Vagina (tissue), 2 donors: ENCODE results near the gene PHLDB3. TPM values are rescaled to one million over a fixed set of nuclear protein-coding genes. Genes with fewer than 3 reads are reported as not detected.

ENCODE experiments used
- DNase-seq, 2 donors: peaks; one replicate each; pipeline ENCODE4 v3.0.0-alpha.2; 2017; ENCODE audit errors: extremely low spot score in 2 of 2
- H3K27ac ChIP-seq: fragments of 200-600 bp; sonication (generic); one replicate; pipeline ENCODE4 v1.5.1; 2019
- H3K27me3 ChIP-seq: fragments of 200-600 bp; sonication (generic); one replicate; pipeline ENCODE4 v1.5.1; 2019
- H3K36me3 ChIP-seq, 2 donors: fragments of 200-600 bp; sonication (generic); one replicate each; pipeline ENCODE4 v1.5.1; 2017 to 2019
- H3K4me1 ChIP-seq: fragments of 200-600 bp; sonication (generic); one replicate; pipeline ENCODE4 v1.5.1; 2019
- H3K4me3 ChIP-seq, 2 donors: fragments of 200-600 bp; sonication (generic); 1 replicate in 1 of 2; 2 replicates in 1 of 2; pipeline ENCODE4 v1.5.1; 2016 to 2019
- H3K9me3 ChIP-seq: fragments of 200-600 bp; sonication (generic); one replicate; pipeline ENCODE4 v1.5.1; 2019
- POLR2A ChIP-seq, 2 donors: fragments of 450-650 bp; IDR thresholded peaks; one replicate each; pipeline ENCODE4 v1.6.1; 2017; ENCODE audit warnings: antibody characterized with exemption in 2 of 2, mild to moderate bottlenecking in 2 of 2, moderate library complexity in 2 of 2
- POLR2AphosphoS5 ChIP-seq, 2 donors: sonication (generic); formaldehyde crosslinking; IDR thresholded peaks; one replicate each; pipeline ENCODE4 v1.9.0; 2017; ENCODE audit warnings: antibody characterized with exemption in 2 of 2, mild to moderate bottlenecking in 2 of 2, low read depth in 1 of 2; ENCODE audit not compliant: insufficient read depth in 1 of 2
- intact Hi-C: fragments of 100-400 bp; cut with DNase I; formaldehyde crosslinking; loops from one replicate; pipeline ENCODE4 v1.15.1; 2023
- total RNA-seq: library from RNA; depleted of rRNA; stranded (reverse); fragments of >200 nt; gene quantifications from one replicate; pipeline ENCODE4 v1.2.3, GENCODE V29; 2016
- TF ChIP-seq, protein P1 (sequence below), 3 experiments: fragments of 450-650 bp in 2 of 3; fragments of 200-600 bp in 1 of 3; sonication (generic) in 1 of 3; IDR thresholded peaks; one replicate each; pipeline ENCODE4 v1.5.1; 2017 to 2019; ENCODE audit warnings: antibody characterized with exemption in 3 of 3, mild to moderate bottlenecking in 2 of 3, moderate library complexity in 2 of 3

PHLDB3 gene
- total RNA-seq, 1 donor from 2014 or later, result 24.3 TPM

DNA sequence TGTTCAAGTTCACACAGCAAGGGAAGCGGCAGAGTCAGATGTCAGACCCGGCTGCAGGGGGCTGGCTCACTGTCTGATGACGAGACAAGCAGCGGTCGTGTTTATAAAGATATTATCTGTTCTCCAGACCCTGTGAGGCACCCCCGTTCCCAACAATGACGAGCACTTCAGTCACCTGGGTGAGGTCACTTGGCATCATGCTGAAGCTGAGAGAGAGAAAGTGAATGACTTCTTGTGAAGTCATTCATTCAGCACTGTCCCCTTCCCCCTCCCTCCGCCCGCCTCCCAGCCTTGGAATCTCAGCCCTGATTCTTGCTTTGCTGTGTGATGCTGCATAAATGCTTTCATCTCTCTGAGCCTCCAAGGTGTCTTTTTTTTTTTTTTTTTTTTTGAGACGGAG is 34.3 kb downstream of the PHLDB3 start:
- Histone ChIP-seq H3K27me3 (no peaks in the 10 kb centered on the region), H3K9me3 (no peaks in the 10 kb centered on the region), H3K4me1 (peaks cover 24% of the 10 kb centered on the region), H3K4me3 (no peak overlapping the region), H3K27ac (no peak overlapping the region), H3K36me3 (no peaks in the 10 kb centered on the region)
- TF ChIP-seq POLR2A (IDR thresholded peaks at IDR 0.05), result no peak
- TF ChIP-seq, protein P1, sequence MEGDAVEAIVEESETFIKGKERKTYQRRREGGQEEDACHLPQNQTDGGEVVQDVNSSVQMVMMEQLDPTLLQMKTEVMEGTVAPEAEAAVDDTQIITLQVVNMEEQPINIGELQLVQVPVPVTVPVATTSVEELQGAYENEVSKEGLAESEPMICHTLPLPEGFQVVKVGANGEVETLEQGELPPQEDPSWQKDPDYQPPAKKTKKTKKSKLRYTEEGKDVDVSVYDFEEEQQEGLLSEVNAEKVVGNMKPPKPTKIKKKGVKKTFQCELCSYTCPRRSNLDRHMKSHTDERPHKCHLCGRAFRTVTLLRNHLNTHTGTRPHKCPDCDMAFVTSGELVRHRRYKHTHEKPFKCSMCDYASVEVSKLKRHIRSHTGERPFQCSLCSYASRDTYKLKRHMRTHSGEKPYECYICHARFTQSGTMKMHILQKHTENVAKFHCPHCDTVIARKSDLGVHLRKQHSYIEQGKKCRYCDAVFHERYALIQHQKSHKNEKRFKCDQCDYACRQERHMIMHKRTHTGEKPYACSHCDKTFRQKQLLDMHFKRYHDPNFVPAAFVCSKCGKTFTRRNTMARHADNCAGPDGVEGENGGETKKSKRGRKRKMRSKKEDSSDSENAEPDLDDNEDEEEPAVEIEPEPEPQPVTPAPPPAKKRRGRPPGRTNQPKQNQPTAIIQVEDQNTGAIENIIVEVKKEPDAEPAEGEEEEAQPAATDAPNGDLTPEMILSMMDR (IDR thresholded peaks at IDR 0.05), result no peak
- TF ChIP-seq POLR2AphosphoS5 (IDR thresholded peaks at IDR 0.05; ENCODE audit: insufficient read depth in 1 of 2, low read depth in 1 of 2), result no peak
- DNase-seq, result no peak
- intact Hi-C loops, result no loop called here

DNA sequence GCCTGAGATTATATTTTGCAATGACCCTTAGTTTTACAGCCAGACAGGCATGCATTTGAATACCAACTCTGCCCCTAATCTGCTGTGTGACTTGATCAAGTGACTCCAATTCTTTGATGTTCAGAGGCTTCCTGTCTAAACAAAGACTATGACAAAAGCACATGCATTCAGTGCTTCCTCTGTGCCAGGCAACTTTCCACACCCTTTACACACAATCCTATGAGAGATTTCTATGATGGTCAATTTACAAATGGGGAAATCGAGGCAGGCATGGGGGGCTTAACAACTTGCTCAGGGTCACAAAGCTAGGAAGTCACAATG is 35.4 kb downstream of the PHLDB3 start:
- H3K27me3 ChIP-seq, result no peaks in the 10 kb centered on the region
- no peaks in the 10 kb centered on the region for H3K9me3 ChIP-seq
- H3K4me1 ChIP-seq, result peaks cover 25% of the 10 kb centered on the region
- H3K27ac ChIP-seq, result peak overlapping the region; percentile 36
- no peak for TF ChIP-seq POLR2A (IDR thresholded peaks at IDR 0.05)
- no peak for TF ChIP-seq POLR2AphosphoS5 (IDR thresholded peaks at IDR 0.05; ENCODE audit: insufficient read depth in 1 of 2, low read depth in 1 of 2)
- no peak overlapping the region for H3K4me3 ChIP-seq
- intact Hi-C loops, result no loop called here
- DNase-seq, result no peak
- H3K36me3 ChIP-seq, result no peaks in the 10 kb centered on the region

- intact Hi-C loops, result no loop called here
- H3K27me3 ChIP-seq, result no peaks in the 10 kb centered on the region
- H3K36me3 ChIP-seq, result no peaks in the 10 kb centered on the region
- no peaks in the 10 kb centered on the region for H3K9me3 ChIP-seq
- peaks cover 25% of the 10 kb centered on the region for H3K4me1 ChIP-seq
- H3K4me3 ChIP-seq, result no peak overlapping the region
- DNase-seq, result no peak
- no peak for TF ChIP-seq POLR2AphosphoS5 (IDR thresholded peaks at IDR 0.05; ENCODE audit: insufficient read depth in 1 of 2, low read depth in 1 of 2)
- H3K27ac ChIP-seq, result peak overlapping the region; percentile 36
Observed at GRCh38 chr19:43468354-43469159, 36.0 kb downstream of the PHLDB3 start.

DNA sequence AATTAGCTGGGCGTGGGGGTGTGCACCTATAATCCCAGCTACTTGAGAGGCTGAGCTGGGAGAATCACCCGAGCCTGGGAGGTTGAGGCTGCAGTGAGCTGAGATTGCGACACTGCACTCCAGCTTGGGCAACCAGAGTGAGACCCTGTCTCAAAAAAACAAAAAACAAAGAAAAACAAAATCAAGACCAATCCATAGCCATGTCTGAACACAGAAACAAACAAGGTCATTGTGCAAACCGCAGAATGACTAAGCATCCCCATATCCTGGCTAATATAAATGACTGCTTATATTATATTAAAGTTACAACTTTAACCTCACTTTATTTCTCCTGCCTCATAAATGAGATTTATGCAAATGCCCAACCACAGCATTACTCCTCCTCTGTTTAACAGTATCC is 36.8 kb downstream of the PHLDB3 start:
- H3K4me3 ChIP-seq, result no peak overlapping the region
- H3K4me1 ChIP-seq, result peaks cover 25% of the 10 kb centered on the region
- TF ChIP-seq POLR2AphosphoS5 (IDR thresholded peaks at IDR 0.05; ENCODE audit: insufficient read depth in 1 of 2, low read depth in 1 of 2), result no peak
- TF ChIP-seq POLR2A (IDR thresholded peaks at IDR 0.05), result no peak
- TF ChIP-seq, protein P1 (IDR thresholded peaks at IDR 0.05), result no peak
- intact Hi-C loops, result no loop called here
- DNase-seq, result no peak
- H3K27ac ChIP-seq, result no peak overlapping the region
- no peaks in the 10 kb centered on the region for H3K27me3 ChIP-seq
- no peaks in the 10 kb centered on the region for H3K36me3 ChIP-seq
- H3K9me3 ChIP-seq, result no peaks in the 10 kb centered on the region

DNA sequence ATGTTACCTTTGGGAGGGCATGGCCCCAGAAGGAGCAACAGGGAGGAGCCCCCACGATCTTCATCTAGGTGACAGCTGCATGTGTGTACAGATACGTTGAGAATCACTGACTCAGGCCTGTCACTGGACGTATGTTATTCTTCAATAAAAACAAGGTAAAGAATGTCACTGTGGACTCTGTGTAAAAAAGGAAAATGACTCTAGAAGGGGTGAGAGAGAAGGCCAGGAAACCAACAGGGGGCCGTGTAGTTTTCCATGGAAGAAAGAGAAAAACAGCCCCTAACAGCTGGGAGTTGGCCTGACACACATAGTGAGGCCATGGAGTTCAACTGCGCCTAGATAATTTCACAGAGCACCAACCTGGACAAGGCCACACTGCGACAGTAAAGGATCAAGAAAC is 37.3 kb downstream of the PHLDB3 start:
- no peak overlapping the region for H3K27ac ChIP-seq
- H3K36me3 ChIP-seq, result no peaks in the 10 kb centered on the region
- TF ChIP-seq POLR2AphosphoS5 (IDR thresholded peaks at IDR 0.05; ENCODE audit: insufficient read depth in 1 of 2, low read depth in 1 of 2) (no peak), POLR2A (IDR thresholded peaks at IDR 0.05) (no peak)
- TF ChIP-seq, protein P1 (IDR thresholded peaks at IDR 0.05), result no peak
- H3K4me1 ChIP-seq, result peaks cover 25% of the 10 kb centered on the region
- intact Hi-C loops, result no loop called here
- no peaks in the 10 kb centered on the region for H3K27me3 ChIP-seq
- no peak overlapping the region for H3K4me3 ChIP-seq
- no peaks in the 10 kb centered on the region for H3K9me3 ChIP-seq
- no peak for DNase-seq

DNA sequence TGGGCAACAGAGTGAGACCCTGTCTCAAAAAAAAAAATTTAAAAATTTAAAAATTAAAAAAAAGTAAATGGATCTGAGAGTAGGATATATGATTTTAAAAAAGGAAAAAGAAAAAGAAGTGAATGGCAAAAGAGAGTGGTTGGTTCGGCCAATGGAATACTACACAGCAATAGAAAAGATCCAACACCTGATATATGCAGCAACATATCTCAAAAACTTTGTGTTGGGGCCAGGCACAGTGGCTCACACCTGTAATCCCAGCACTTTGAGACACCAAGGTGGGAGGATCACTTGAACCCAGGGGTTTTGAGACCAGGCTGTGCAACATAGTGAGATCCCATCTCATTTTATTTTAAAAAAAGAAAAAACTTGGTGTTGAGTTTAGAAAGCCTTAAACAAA is 37.8 kb downstream of the PHLDB3 start:
- H3K27ac ChIP-seq, result no peak overlapping the region
- DNase-seq, result no peak
- intact Hi-C loops, result no loop called here

More for the DNA sequence above, 37.8 kb downstream of the PHLDB3 start:
- H3K9me3 ChIP-seq, result no peaks in the 10 kb centered on the region
- TF ChIP-seq POLR2A (IDR thresholded peaks at IDR 0.05) (no peak), POLR2AphosphoS5 (IDR thresholded peaks at IDR 0.05; ENCODE audit: insufficient read depth in 1 of 2, low read depth in 1 of 2) (no peak)
- TF ChIP-seq, protein P1 (IDR thresholded peaks at IDR 0.05), result no peak
- H3K36me3 ChIP-seq, result no peaks in the 10 kb centered on the region
- no peaks in the 10 kb centered on the region for H3K27me3 ChIP-seq
- H3K4me3 ChIP-seq, result no peak overlapping the region
- peaks cover 25% of the 10 kb centered on the region for H3K4me1 ChIP-seq
